AG09319 (cell line): ENCODE results near the gene TXK.

ENCODE experiments used
- DNase-seq: peaks from one replicate; pipeline ENCODE4 v3.0.0-alpha.2; 2010; ENCODE audit warnings: low read depth; ENCODE audit errors: extremely low read depth
- TF ChIP-seq, protein P1 (sequence below): IDR thresholded peaks from 2 replicates; pipeline ENCODE4 v1.5.1; 2011; ENCODE audit warnings: low read depth, mild to moderate bottlenecking, inconsistent platforms, low read length, moderate library complexity

The TXK gene

DNA sequence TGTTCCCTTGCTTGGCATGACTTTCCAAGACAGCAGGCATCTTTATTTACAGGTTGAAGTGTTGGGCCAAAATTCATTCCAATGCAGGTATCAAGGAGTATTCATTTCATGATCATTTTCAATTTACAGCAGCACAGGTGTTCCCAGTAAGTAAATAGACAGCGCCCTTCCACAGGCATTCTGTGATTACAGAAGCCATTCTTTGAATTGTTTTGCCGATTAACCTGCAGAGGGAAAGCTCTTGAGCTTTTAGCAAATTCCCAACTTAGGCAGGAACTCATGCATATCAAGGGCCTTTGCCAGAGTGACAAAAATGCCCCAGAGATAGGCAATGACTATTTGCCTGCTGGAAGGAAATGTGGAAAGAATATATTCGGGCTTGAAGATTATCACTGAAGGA lies 6.8 kb downstream of the TXK start:
- no peak for DNase-seq
- TF ChIP-seq, protein P1, sequence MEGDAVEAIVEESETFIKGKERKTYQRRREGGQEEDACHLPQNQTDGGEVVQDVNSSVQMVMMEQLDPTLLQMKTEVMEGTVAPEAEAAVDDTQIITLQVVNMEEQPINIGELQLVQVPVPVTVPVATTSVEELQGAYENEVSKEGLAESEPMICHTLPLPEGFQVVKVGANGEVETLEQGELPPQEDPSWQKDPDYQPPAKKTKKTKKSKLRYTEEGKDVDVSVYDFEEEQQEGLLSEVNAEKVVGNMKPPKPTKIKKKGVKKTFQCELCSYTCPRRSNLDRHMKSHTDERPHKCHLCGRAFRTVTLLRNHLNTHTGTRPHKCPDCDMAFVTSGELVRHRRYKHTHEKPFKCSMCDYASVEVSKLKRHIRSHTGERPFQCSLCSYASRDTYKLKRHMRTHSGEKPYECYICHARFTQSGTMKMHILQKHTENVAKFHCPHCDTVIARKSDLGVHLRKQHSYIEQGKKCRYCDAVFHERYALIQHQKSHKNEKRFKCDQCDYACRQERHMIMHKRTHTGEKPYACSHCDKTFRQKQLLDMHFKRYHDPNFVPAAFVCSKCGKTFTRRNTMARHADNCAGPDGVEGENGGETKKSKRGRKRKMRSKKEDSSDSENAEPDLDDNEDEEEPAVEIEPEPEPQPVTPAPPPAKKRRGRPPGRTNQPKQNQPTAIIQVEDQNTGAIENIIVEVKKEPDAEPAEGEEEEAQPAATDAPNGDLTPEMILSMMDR, result no peak

DNA sequence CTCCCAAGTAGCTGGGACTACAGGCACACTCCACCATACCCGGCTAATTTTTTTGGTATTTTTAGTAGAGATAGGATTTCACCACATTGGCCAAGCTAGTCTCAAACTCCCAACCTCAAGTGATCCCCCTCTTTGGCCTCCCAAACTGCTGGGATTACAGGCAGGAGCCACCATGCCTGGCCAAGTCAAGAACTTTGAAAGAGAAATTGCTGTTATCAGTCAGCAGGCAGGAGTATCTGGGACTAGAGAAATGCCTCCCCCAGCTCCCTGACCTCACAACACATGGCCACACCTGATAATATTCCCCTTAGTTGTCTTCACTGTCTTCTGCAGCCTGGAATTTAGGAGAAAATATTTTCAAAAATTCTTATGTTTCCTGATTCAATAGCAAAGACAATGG lies 7.4 kb downstream of the TXK start:
- TF ChIP-seq, protein P1, result no peak
- no peak for DNase-seq

DNA sequence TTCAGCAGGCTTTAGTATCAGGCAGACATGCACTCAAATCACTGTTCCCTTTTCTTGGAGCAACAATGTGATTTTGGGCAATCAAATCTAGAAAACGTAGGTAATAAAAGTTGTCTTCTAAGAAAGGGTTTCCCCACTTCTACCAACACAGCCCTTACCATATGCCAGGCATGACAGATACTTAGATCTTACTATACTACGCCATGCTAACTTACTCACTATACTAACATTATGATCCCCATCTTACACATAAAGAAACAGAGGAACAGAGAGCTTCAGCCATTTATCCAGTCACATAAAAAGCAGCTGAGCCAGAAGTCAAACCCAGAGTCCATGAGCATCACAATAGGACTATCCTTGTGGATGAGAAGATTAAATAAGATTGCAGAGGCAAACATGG lies 9.2 kb downstream of the TXK start:
- no peak for DNase-seq
- TF ChIP-seq, protein P1, result no peak

DNA sequence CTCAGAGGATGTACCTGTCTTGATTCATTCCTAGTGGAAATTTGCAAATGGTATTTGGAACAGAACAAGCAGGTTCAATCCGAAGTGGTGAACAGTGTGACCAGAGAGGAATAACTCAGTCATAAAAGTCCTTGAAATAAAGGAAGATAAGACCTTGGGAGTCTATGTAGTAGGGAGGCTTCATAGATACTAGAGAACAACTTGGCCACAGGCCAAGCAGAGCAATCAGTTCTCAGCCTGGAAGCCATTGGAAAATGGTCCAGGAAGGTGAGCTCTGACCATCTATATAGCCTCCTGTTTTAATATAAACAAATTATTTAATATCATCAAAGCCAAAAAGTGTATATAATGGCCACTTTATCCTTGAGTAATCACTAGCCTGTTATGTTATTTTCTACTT lies 11.3 kb downstream of the TXK start:
- DNase-seq, result no peak
- TF ChIP-seq, protein P1, result no peak

DNA sequence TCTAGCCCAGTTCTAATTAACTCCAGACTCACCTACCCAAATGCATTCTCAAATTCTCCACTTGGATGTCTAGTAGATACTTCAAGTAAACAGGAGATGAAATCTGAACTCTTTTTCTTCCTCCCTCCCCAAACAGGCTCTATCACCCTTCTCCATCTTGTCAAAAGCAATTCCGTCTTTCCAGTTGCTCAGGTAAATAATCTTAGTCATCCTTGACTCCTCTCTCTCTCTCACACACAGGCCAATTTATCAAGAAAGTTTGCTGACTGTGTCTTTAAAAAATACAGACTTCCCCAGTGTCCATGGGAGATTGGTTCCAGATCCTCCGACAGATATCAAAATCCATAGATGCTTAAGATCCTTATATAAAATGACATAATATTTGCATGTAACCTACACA lies 12.9 kb downstream of the TXK start:
- no peak for DNase-seq
- TF ChIP-seq, protein P1, result no peak

DNA sequence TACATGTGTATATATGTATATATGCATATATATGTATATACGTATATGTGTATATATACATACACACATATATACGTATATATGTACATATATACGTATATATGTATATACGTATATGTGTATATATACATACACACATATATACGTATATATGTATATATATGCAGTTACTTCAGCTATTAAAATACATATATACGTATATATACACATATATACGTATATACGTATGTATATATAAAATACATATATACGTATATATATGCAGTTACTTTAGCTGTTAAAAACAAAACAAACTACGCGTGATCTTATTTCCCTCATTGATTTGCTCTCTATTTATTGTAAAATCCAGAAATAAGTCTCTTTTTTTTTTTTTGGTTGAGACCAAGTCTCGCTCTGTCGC lies 13.9 kb downstream of the TXK start:
- TF ChIP-seq, protein P1, result no peak
- DNase-seq, result no peak

DNA sequence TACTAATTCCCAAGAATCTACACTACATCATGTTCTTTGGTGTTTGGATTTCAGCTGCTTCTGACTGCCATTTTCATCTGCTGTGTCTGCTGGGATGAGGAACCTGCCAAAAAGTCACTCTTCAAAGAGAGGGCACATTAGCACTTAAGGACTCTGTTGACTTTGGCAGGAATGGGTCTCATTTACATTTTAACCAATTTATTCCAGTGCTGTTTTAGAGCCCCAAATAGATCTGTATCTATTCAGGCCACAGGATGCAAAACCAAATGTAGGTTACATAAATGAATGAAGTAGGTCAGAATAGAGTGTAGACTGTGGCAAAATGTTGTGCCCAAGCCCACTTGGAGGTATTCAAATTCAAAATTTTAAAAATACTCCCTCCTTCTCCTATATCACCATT lies 14.4 kb downstream of the TXK start:
- no peak for DNase-seq
- TF ChIP-seq, protein P1, result no peak
